Progenitor cell of endocrine pancreas (in vitro differentiated cells): Measurements from ENCODE around the gene MED16. TPM values are rescaled to one million over a fixed set of nuclear protein-coding genes. Genes with fewer than 3 reads are reported as not detected.

Experiments
- DNase-seq: peaks from one replicate; pipeline ENCODE4 v3.0.0; 2021; ENCODE audit warnings: low spot score; ENCODE audit not compliant: unreplicated experiment
- H3K27ac Mint-ChIP-seq: 2 replicates; pipeline ENCODE4 v1.8.0; 2021; ENCODE audit warnings: mild to moderate bottlenecking, moderate library complexity, mixed read lengths
- H3K27me3 Mint-ChIP-seq: 2 replicates; pipeline ENCODE4 v1.8.0; 2021; ENCODE audit warnings: mixed read lengths
- H3K36me3 Mint-ChIP-seq: 2 replicates; pipeline ENCODE4 v1.8.0; 2022; ENCODE audit warnings: mixed read lengths; ENCODE audit not compliant: insufficient read depth
- H3K4me1 Mint-ChIP-seq: 2 replicates; pipeline ENCODE4 v1.8.0; 2021; ENCODE audit warnings: low read depth, mixed read lengths
- H3K4me3 Mint-ChIP-seq: 2 replicates; pipeline ENCODE4 v1.8.0; 2021; ENCODE audit warnings: low read depth, mild to moderate bottlenecking, moderate library complexity, mixed read lengths
- H3K9me3 Mint-ChIP-seq: 2 replicates; pipeline ENCODE4 v1.8.0; 2021; ENCODE audit warnings: low read depth, mixed read lengths
- CTCF ChIP-seq: fragments of 200-600 bp; sonication (generic); IDR thresholded peaks from one replicate; pipeline ENCODE4 v1.5.0; 2021; ENCODE audit warnings: antibody characterized with exemption, mild to moderate bottlenecking; ENCODE audit not compliant: unreplicated experiment
- total RNA-seq: library from RNA; stranded (reverse); gene quantifications from 2 replicates; pipeline ENCODE4 v1.2.1, GENCODE V29; 2021

Gene MED16
- total RNA-seq, 1 donor from 2014 or later = 87.2 TPM

GRCh38 chr19:926589-927350 lies 33.8 kb upstream of the MED16 start:
- Mint-ChIP-seq H3K4me3 (peak overlapping the region; percentile 87), H3K27me3 (peaks cover 3% of the 10 kb centered on the region), H3K36me3 (peaks cover 3% of the 10 kb centered on the region), H3K27ac (peak overlapping the region; percentile 76), H3K9me3 (no peaks in the 10 kb centered on the region), H3K4me1 (peaks cover 4% of the 10 kb centered on the region)
- no peak for DNase-seq
- TF ChIP-seq CTCF = no peak

- DNase-seq = no peak
- H3K27me3 Mint-ChIP-seq = peaks cover 7% of the 10 kb centered on the region
- no peaks in the 10 kb centered on the region for H3K9me3 Mint-ChIP-seq
- TF ChIP-seq CTCF = no peak
- peaks cover 3% of the 10 kb centered on the region for H3K36me3 Mint-ChIP-seq
- peak overlapping the region; percentile 87 for H3K4me3 Mint-ChIP-seq
- peaks cover 4% of the 10 kb centered on the region for H3K4me1 Mint-ChIP-seq
- H3K27ac Mint-ChIP-seq = no peak overlapping the region
These were observed 33.3 kb upstream of the MED16 start for GRCh38 chr19:926323-926588.

GRCh38 chr19:925526-926322 lies 32.7 kb upstream of the MED16 start, which contains the start of gene ARID3A:
Gene ARID3A (plus strand): TSS chr19:926035. CDS start chr19:929529, 3,494 bp downstream.
- Mint-ChIP-seq H3K27ac (peak within 1 kb of the TSS; percentile 76), H3K36me3 (peaks cover 3% of the 10 kb centered on the region), H3K4me3 (peak within 1 kb of the TSS; percentile 87), H3K27me3 (peaks cover 11% of the 10 kb centered on the region), H3K4me1 (peaks cover 3% of the 10 kb centered on the region), H3K9me3 (no peaks in the 10 kb centered on the region)
- peak; percentile 67 for DNase-seq
- TF ChIP-seq CTCF = peak; percentile 8

- DNase-seq = no peak
- H3K27ac Mint-ChIP-seq = peak overlapping the region; percentile 74
- peaks cover 13% of the 10 kb centered on the region for H3K27me3 Mint-ChIP-seq
- no peak for TF ChIP-seq CTCF
- peaks cover 3% of the 10 kb centered on the region for H3K4me1 Mint-ChIP-seq
- peaks cover 3% of the 10 kb centered on the region for H3K36me3 Mint-ChIP-seq
- peak overlapping the region; percentile 74 for H3K4me3 Mint-ChIP-seq
- no peaks in the 10 kb centered on the region for H3K9me3 Mint-ChIP-seq
These were observed 32.1 kb upstream of the MED16 start for GRCh38 chr19:925087-925525.

GRCh38 chr19:924553-925086 lies 31.6 kb upstream of the MED16 start:
- Mint-ChIP-seq H3K4me3 (peak overlapping the region; percentile 74), H3K27me3 (peaks cover 13% of the 10 kb centered on the region), H3K36me3 (no peaks in the 10 kb centered on the region), H3K27ac (peak overlapping the region; percentile 74), H3K4me1 (peaks cover 3% of the 10 kb centered on the region), H3K9me3 (no peaks in the 10 kb centered on the region)
- no peak for TF ChIP-seq CTCF
- DNase-seq = no peak
